Loucy (cell line): Measurements from ENCODE around the gene PTPRN2.

ENCODE experiments used
- H2AFZ ChIP-seq: fragments of 200-600 bp; sonication (generic); 2 replicates; pipeline ENCODE4 v1.6.0; 2016; ENCODE audit warnings: antibody characterized with exemption, mild to moderate bottlenecking, low read length, moderate library complexity
- H3F3A ChIP-seq: fragments of 200-600 bp; 2 replicates; pipeline ENCODE4 v1.6.0; 2016; ENCODE audit warnings: antibody characterized with exemption, low read depth, mild to moderate bottlenecking
- H3K27me3 ChIP-seq: fragments of 200-600 bp; sonication (generic); 2 replicates; pipeline ENCODE4 v1.6.1; 2014; ENCODE audit warnings: low read length, mild to moderate bottlenecking; ENCODE audit not compliant: insufficient read depth, poor library complexity, severe bottlenecking
- H3K36me3 ChIP-seq: fragments of 200-600 bp; sonication (generic); 2 replicates; pipeline ENCODE4 v1.6.1; 2016; ENCODE audit warnings: low read length; ENCODE audit not compliant: insufficient read depth
- H3K4me1 ChIP-seq: fragments of 200-600 bp; sonication (generic); 2 replicates; pipeline ENCODE4 v1.5.1; 2014; ENCODE audit warnings: low read length, mild to moderate bottlenecking; ENCODE audit not compliant: insufficient read depth, poor library complexity, severe bottlenecking
- H3K4me2 ChIP-seq: fragments of 200-600 bp; sonication (generic); 2 replicates; pipeline ENCODE4 v1.6.0; 2014; ENCODE audit warnings: antibody characterized with exemption, low read length, low read depth, mild to moderate bottlenecking; ENCODE audit not compliant: poor library complexity, severe bottlenecking
- H3K4me3 ChIP-seq: fragments of 200-600 bp; sonication (generic); 2 replicates; pipeline ENCODE4 v1.5.1; 2014; ENCODE audit warnings: low read length, mild to moderate bottlenecking, mixed read lengths; ENCODE audit not compliant: poor library complexity, severe bottlenecking
- H3K79me2 ChIP-seq: fragments of 200-600 bp; sonication (generic); 2 replicates; pipeline ENCODE4 v1.6.1; 2014; ENCODE audit warnings: low read length; ENCODE audit not compliant: insufficient read depth
- H3K9ac ChIP-seq: fragments of 200-600 bp; sonication (generic); 2 replicates; pipeline ENCODE4 v1.6.0; 2014; ENCODE audit warnings: mild to moderate bottlenecking, low read depth, low read length, moderate library complexity; ENCODE audit not compliant: poor library complexity, severe bottlenecking
- H3K9me2 ChIP-seq: fragments of 200-600 bp; sonication (generic); replicated peaks from 2 replicates; pipeline ENCODE4 v1.6.1; 2016; ENCODE audit warnings: low read depth, low read length, mixed read lengths
- H3K9me3 ChIP-seq: fragments of 200-600 bp; sonication (generic); 2 replicates; pipeline ENCODE4 v1.6.1; 2014; ENCODE audit warnings: mild to moderate bottlenecking, antibody characterized with exemption, low read length, low read depth; ENCODE audit not compliant: insufficient read depth
- H4K20me1 ChIP-seq: fragments of 200-600 bp; sonication (generic); 2 replicates; pipeline ENCODE4 v1.6.0; 2014; ENCODE audit warnings: antibody characterized with exemption, low read length, mild to moderate bottlenecking; ENCODE audit not compliant: insufficient read depth, poor library complexity, severe bottlenecking
- EZH2phosphoT487 ChIP-seq: fragments of 200-600 bp; IDR thresholded peaks from 2 replicates; pipeline ENCODE4 v1.6.1; 2018; ENCODE audit warnings: antibody characterized with exemption, mild to moderate bottlenecking, moderate library complexity, borderline replicate concordance
- TF ChIP-seq, protein P1 (sequence below): fragments of 200-600 bp; sonication (generic); conservative IDR thresholded peaks from 2 replicates; pipeline ENCODE4 v1.5.1; 2014; ENCODE audit warnings: mild to moderate bottlenecking, antibody characterized with exemption, low read length

The PTPRN2 gene

DNA sequence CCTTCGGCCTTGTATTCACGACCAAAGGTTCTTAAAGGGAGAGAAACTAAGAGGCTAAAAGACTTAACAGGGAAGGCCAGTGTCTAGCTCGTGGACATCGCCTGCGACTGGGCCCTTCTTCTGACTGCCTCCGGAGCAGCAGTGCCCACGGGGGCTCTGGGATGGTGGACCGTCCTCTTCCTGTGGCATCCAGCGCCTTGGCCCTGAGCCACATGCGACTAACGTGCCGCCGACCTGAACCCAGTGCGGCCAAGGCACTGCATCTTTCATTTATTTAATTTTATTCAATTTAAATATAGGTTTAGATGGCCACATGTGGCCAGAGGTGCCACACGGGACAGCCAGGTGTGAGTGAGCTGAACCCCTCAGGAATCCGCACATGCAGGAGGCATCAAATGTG is 451.7 kb downstream of the PTPRN2 start:
- H3K27me3 ChIP-seq, result no peaks in the 10 kb centered on the region
- H3F3A ChIP-seq, result no peaks in the 10 kb centered on the region
- no peaks in the 10 kb centered on the region for H3K4me1 ChIP-seq
- no peaks in the 10 kb centered on the region for H3K79me2 ChIP-seq
- no peak overlapping the region for H3K9ac ChIP-seq
- no peaks in the 10 kb centered on the region for H3K9me2 ChIP-seq
- H3K9me3 ChIP-seq, result peaks cover 8% of the 10 kb centered on the region; the same call in 1 of the 2 replicates
- no peak for TF ChIP-seq EZH2phosphoT487
- TF ChIP-seq, protein P1, sequence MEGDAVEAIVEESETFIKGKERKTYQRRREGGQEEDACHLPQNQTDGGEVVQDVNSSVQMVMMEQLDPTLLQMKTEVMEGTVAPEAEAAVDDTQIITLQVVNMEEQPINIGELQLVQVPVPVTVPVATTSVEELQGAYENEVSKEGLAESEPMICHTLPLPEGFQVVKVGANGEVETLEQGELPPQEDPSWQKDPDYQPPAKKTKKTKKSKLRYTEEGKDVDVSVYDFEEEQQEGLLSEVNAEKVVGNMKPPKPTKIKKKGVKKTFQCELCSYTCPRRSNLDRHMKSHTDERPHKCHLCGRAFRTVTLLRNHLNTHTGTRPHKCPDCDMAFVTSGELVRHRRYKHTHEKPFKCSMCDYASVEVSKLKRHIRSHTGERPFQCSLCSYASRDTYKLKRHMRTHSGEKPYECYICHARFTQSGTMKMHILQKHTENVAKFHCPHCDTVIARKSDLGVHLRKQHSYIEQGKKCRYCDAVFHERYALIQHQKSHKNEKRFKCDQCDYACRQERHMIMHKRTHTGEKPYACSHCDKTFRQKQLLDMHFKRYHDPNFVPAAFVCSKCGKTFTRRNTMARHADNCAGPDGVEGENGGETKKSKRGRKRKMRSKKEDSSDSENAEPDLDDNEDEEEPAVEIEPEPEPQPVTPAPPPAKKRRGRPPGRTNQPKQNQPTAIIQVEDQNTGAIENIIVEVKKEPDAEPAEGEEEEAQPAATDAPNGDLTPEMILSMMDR, result no peak
- no peak overlapping the region for H3K4me3 ChIP-seq
- no peaks in the 10 kb centered on the region for H4K20me1 ChIP-seq
- H3K36me3 ChIP-seq, result no peaks in the 10 kb centered on the region
- no peak overlapping the region for H2AFZ ChIP-seq
- no peak overlapping the region for H3K4me2 ChIP-seq

DNA sequence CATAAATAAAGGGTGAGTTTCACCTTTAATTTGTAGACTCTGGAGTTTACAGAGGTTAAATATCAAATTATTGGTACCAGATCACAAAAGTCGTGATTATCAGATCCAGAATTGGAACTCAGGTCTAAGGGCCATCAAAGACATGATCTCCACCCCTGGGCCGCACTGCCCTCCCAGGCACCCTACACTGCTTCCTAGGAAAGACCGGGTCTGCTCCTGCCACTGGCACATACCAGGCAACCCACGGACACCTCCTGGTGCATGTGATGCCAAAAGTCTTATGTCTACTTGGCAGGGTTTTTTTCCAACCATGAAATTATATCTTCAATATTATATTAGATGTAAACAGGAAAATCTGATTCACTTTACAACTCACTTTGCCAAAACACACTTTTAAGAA is 452.8 kb downstream of the PTPRN2 start:
- Histone ChIP-seq H3K9me2 (no peaks in the 10 kb centered on the region), H3K4me2 (no peak overlapping the region), H3K4me1 (no peaks in the 10 kb centered on the region), H4K20me1 (no peaks in the 10 kb centered on the region), H3K9me3 (peaks cover 13% of the 10 kb centered on the region; the same call in 1 of the 2 replicates), H3K9ac (no peak overlapping the region), H3K79me2 (no peaks in the 10 kb centered on the region), H3K27me3 (no peaks in the 10 kb centered on the region), H3K36me3 (no peaks in the 10 kb centered on the region), H3F3A (no peaks in the 10 kb centered on the region), H2AFZ (no peak overlapping the region), H3K4me3 (no peak overlapping the region)
- TF ChIP-seq EZH2phosphoT487, result no peak
- TF ChIP-seq, protein P1, result no peak

- Histone ChIP-seq H3K9me2 (no peaks in the 10 kb centered on the region), H3K4me3 (no peak overlapping the region), H3K36me3 (no peaks in the 10 kb centered on the region), H3K79me2 (no peaks in the 10 kb centered on the region), H2AFZ (no peak overlapping the region), H4K20me1 (no peaks in the 10 kb centered on the region), H3K4me2 (no peak overlapping the region), H3K9me3 (peaks cover 13% of the 10 kb centered on the region; the same call in 1 of the 2 replicates), H3K9ac (no peak overlapping the region), H3K27me3 (no peaks in the 10 kb centered on the region), H3K4me1 (no peaks in the 10 kb centered on the region), H3F3A (no peaks in the 10 kb centered on the region)
- TF ChIP-seq, protein P1, result no peak
- TF ChIP-seq EZH2phosphoT487, result no peak
Measured at GRCh38 chr7:158133515-158134271, 453.9 kb downstream of the PTPRN2 start.
